PFSK-1 (cell line): ENCODE results near the gene H6PD.

Source experiments
- FOXP2 ChIP-seq: optimal IDR thresholded peaks from 2 replicates; pipeline ENCODE3; 2011; ENCODE audit warnings: borderline replicate concordance, control low read depth, inconsistent platforms; ENCODE audit not compliant: insufficient read depth; ENCODE audit errors: extremely low read length, extremely low read depth
- POLR2AphosphoS5 ChIP-seq: IDR thresholded peaks from 2 replicates; pipeline ENCODE4 v1.6.1; 2012; ENCODE audit warnings: low read depth, mild to moderate bottlenecking, control low read depth, low read length, moderate library complexity
- REST ChIP-seq, 2 experiments: IDR thresholded peaks; 2 replicates each; pipeline versions ENCODE4 v1.6.1 to v1.8.0; 2011 to 2012; ENCODE audit warnings: low read depth in 2 of 2, low read length in 2 of 2, control low read depth in 1 of 2, inconsistent platforms in 1 of 2, mild to moderate bottlenecking in 1 of 2, moderate library complexity in 1 of 2; ENCODE audit not compliant: insufficient read depth in 1 of 2
- SIN3A ChIP-seq: IDR thresholded peaks from 2 replicates; pipeline ENCODE4 v1.6.1; 2012; ENCODE audit warnings: mild to moderate bottlenecking, low read length, moderate library complexity, borderline replicate concordance; ENCODE audit not compliant: insufficient read depth
- TAF1 ChIP-seq: IDR thresholded peaks from 2 replicates; pipeline ENCODE4 v1.6.1; 2012; ENCODE audit warnings: low read length, control low read depth, borderline replicate concordance; ENCODE audit not compliant: insufficient read depth

The H6PD gene

GRCh38 chr1:9294910-9295636, 60.5 kb downstream of the H6PD start:
- TF ChIP-seq FOXP2 (no peak), TAF1 (no peak), SIN3A (no peak), POLR2AphosphoS5 (no peak), REST (IDR thresholded peaks at IDR 0.05; ENCODE audit: insufficient read depth in 1 of 2, low read depth in 2 of 2, low read length in 2 of 2) (no peak)

GRCh38 chr1:9295884-9296283, 61.3 kb downstream of the H6PD start:
- no peak for TF ChIP-seq REST (IDR thresholded peaks at IDR 0.05; ENCODE audit: insufficient read depth in 1 of 2, low read depth in 2 of 2, low read length in 2 of 2)

- TF ChIP-seq TAF1 (no peak), FOXP2 (no peak), SIN3A (no peak), REST (IDR thresholded peaks at IDR 0.05; ENCODE audit: insufficient read depth in 1 of 2, low read depth in 2 of 2, low read length in 2 of 2) (no peak), POLR2AphosphoS5 (no peak)
These were observed 62.3 kb downstream of the H6PD start for GRCh38 chr1:9296850-9297249.

GRCh38 chr1:9297831-9298230, 63.3 kb downstream of the H6PD start:
- no peak for TF ChIP-seq TAF1
- no peak for TF ChIP-seq FOXP2

GRCh38 chr1:9298282-9298681, 63.7 kb downstream of the H6PD start:
- TF ChIP-seq REST (IDR thresholded peaks at IDR 0.05; ENCODE audit: insufficient read depth in 1 of 2, low read depth in 2 of 2, low read length in 2 of 2), result no peak
- TF ChIP-seq FOXP2, result no peak
- no peak for TF ChIP-seq POLR2AphosphoS5
- TF ChIP-seq TAF1, result no peak
- TF ChIP-seq SIN3A, result no peak

- TF ChIP-seq POLR2AphosphoS5, result no peak
- TF ChIP-seq REST (IDR thresholded peaks at IDR 0.05; ENCODE audit: insufficient read depth in 1 of 2, low read depth in 2 of 2, low read length in 2 of 2), result no peak
- no peak for TF ChIP-seq TAF1
- TF ChIP-seq SIN3A, result no peak
- no peak for TF ChIP-seq FOXP2
These were observed 66.0 kb downstream of the H6PD start for GRCh38 chr1:9300573-9300972.
